Fibroblast of villous mesenchyme (primary cell): ENCODE data around the gene GCHFR. TPM values are rescaled to one million over a fixed set of nuclear protein-coding genes. Genes with fewer than 3 reads are reported as not detected.

Experiments used
- DNase-seq: peaks from one replicate; pipeline ENCODE4 v3.0.0-alpha.2; 2010; ENCODE audit warnings: low read depth
- H3K4me3 ChIP-seq: 2 replicates; pipeline ENCODE4 v1.5.1; 2011; ENCODE audit warnings: low read depth, mild to moderate bottlenecking, low read length
- total RNA-seq: library from RNA; depleted of rRNA; stranded (reverse); fragments of >200 nt; gene quantifications from 2 replicates; pipeline ENCODE4 v1.2.3, GENCODE V29; 2012
- TF ChIP-seq, protein P1 (sequence below): IDR thresholded peaks from 2 replicates; pipeline ENCODE4 v1.5.1; 2012; ENCODE audit warnings: low read depth, mild to moderate bottlenecking, low read length; ENCODE audit not compliant: insufficient read depth

The GCHFR gene
- total RNA-seq, 1 donor: 2.6 TPM

DNA sequence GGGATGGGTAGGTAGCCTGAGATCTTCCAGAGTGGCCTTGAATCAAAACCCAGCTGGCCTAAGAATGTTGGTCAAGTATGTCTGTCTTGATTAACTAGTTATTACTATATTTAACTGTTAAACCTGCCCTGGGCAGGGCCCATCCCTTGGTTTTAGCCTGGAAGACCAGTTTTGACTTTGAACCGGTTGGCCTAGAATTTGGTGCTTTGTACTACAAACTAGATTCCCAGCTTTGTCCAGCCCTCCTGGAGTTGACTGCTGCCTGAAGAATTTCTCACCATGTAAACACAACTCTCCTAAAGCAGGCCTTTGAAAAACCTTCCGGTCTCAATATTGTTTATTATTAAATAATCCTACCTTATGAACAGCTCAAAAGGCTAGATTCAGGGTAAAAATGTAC, 21.9 kb downstream of the GCHFR start:
- H3K4me3 ChIP-seq: no peak overlapping the region
- DNase-seq: no peak
- TF ChIP-seq, protein P1, sequence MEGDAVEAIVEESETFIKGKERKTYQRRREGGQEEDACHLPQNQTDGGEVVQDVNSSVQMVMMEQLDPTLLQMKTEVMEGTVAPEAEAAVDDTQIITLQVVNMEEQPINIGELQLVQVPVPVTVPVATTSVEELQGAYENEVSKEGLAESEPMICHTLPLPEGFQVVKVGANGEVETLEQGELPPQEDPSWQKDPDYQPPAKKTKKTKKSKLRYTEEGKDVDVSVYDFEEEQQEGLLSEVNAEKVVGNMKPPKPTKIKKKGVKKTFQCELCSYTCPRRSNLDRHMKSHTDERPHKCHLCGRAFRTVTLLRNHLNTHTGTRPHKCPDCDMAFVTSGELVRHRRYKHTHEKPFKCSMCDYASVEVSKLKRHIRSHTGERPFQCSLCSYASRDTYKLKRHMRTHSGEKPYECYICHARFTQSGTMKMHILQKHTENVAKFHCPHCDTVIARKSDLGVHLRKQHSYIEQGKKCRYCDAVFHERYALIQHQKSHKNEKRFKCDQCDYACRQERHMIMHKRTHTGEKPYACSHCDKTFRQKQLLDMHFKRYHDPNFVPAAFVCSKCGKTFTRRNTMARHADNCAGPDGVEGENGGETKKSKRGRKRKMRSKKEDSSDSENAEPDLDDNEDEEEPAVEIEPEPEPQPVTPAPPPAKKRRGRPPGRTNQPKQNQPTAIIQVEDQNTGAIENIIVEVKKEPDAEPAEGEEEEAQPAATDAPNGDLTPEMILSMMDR: no peak

DNA sequence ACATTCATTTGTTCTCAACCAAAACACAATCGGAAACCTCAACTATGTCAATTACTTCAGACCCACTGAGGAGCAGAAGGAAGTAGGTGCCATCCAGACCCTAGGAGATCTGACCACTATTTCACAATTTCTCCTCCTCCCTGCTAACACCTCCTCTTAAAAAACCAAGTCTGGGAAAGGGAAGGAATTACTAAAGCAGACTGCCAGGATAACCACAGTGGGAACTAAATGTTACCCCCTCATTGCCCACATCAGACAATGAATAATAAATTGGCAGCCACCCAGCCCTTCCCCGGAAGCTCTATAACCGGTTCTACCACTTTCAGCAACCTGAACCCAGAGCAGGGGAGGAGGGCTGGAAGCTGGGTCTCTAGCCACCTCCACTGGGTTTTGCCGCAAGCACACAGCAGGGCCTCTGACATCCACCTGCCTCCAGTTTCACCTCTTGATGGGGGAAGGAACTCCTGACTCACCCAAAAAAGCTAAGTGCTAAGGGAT, 23.5 kb downstream of the GCHFR start:
- peak; percentile 63 for DNase-seq
- no peak overlapping the region for H3K4me3 ChIP-seq
- TF ChIP-seq, protein P1: no peak

DNA sequence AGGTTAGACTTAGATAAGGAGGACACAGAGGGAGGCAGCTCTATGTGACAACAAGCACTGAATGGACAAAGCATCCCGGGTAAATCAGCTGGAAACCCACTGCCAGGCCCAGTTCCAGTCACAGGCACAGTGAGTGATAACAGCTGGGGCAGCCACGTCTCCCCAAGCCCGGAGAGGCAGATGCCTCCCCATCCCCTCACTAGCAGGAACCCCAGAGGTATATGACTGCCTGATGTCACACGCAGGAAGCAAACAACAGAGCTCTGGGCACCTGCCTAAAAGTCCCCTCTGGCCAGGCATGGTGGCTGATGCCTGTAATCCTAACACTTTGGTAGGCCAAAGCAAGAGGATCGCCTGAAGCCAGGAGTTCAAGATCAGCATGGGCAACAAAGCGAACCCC, 24.1 kb downstream of the GCHFR start:
- no peak overlapping the region for H3K4me3 ChIP-seq
- TF ChIP-seq, protein P1: no peak
- no peak for DNase-seq

DNA sequence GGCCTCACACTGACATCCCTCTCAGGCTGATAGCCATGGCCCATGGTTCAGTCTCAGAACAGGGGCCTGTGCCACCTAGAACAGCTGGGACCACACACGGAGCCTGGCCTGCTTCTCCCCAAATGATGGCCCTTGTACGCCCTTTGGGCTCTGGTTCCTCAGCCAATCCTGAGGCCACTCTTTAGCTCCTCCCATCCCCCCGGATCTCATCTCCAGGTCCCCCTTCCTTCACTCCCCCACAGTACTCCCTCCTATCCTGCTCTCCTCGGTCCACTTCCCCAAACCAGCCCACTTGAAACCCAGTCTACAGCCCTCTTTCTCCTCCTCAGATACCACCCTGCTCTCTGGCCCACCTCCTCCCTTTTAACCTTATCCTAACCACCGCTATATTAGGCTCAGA, 25.3 kb downstream of the GCHFR start:
- no peak for DNase-seq
- TF ChIP-seq, protein P1: no peak

DNA sequence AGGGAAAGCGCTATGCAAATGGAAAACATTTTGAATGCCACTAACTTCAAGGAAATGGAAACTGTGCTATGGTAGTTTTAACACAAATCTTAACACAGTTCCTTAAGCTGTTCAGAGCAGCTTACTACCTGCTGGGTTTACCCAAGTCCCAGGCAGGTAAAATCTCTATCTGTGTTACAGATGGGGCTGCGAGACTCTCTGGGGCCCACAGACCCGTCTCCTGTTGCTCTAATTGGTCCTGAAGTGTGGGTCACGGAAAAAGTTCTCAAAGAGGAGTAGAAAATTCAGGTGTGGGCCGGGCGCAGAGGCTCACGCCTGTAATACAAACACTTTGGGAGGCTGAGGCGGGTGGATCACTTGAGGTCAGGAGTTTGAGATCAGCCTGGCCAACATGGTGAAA, 26.1 kb downstream of the GCHFR start:
- H3K4me3 ChIP-seq: no peak overlapping the region
- TF ChIP-seq, protein P1: no peak
- DNase-seq: no peak

More for the DNA sequence above, 25.3 kb downstream of the GCHFR start:
- no peak overlapping the region for H3K4me3 ChIP-seq

DNA sequence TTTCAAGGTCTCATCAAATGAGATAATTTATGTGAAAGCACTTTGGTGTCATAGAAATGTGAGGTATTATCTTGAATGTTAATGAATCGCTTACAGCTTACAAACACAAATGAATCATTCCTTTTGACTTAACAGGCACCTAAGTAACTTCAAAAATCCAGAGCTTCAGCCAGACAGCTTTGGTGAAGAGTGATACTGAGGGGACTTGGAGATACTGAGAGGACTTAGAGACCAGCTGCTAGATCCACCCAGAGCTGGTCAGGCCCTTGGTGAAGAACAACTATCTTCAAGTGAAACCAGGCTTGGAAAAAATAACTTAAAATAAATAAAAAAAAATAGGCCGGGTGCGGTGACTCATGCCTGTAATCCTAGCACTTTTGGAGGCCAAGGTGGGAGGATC, 26.9 kb downstream of the GCHFR start:
- no peak overlapping the region for H3K4me3 ChIP-seq
- TF ChIP-seq, protein P1: no peak
- peak; percentile 27 for DNase-seq

DNA sequence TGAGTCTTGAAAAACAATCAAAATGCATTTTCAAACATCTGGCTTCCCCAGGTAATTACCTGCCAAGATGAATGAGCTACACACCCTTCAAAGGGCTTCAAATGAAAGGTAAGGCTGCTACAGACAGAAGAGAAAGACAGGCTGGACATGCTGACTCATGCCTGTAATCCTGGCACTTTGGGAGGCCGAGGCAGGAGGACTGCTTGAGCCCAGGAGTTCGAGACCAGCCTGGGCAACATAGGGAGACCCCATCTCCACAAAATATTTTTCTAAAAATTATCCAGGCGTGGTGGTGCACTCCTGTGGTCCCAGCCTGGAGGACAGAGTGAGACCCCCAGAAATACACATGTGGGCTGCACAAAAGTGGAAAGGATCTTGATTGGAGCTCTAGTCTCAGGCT, 28.5 kb downstream of the GCHFR start:
- TF ChIP-seq, protein P1: no peak
- DNase-seq: no peak
- H3K4me3 ChIP-seq: no peak overlapping the region
